ENCODE results near the gene LRP8.

GRCh38 chr1:53295726-53296116 is 32.1 kb downstream of the LRP8 start:
- TF ChIP-seq POLR2A (IDR thresholded peaks at IDR 0.05; ENCODE audit: low read depth, low read length) (no peak), RAD21 (IDR thresholded peaks at IDR 0.05; ENCODE audit: low read length) (no peak), ELK1 (IDR thresholded peaks at IDR 0.05; ENCODE audit: borderline replicate concordance, low read depth, low read length) (no peak), CTCF (conservative IDR thresholded peaks at IDR 0.05; ENCODE audit: low read depth, low read length) (no peak), MAZ (IDR thresholded peaks at IDR 0.05; ENCODE audit: borderline replicate concordance, low read depth, low read length) (no peak)

Measured in IMR-90 (cell line).